Fibroblast of peridontal ligament (primary cell): ENCODE measurements around the gene CWF19L1.

Source experiments
- DNase-seq: peaks from one replicate; pipeline ENCODE4 v3.0.0-alpha.2; 2010; ENCODE audit errors: extremely low read depth

The CWF19L1 gene

DNA sequence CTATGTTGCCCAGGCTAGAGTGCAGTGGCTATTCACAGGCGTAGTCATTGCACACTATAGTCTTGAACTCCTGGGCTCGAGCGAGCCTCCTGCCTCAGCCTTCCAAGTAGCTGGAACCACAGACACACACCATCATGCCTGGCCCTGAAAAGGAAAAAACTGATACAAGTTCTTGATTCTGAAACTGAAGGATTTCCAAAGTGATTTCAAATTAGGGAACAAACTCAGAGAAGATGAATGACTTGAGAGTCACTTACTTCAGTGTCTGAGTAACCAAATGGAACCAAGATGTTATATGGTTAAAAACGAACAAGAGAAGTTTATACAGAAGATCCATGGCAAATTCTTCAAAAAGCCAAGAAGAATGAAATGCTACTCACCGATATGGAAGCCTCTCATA, 14.4 kb downstream of the CWF19L1 start:
- no peak for DNase-seq

DNA sequence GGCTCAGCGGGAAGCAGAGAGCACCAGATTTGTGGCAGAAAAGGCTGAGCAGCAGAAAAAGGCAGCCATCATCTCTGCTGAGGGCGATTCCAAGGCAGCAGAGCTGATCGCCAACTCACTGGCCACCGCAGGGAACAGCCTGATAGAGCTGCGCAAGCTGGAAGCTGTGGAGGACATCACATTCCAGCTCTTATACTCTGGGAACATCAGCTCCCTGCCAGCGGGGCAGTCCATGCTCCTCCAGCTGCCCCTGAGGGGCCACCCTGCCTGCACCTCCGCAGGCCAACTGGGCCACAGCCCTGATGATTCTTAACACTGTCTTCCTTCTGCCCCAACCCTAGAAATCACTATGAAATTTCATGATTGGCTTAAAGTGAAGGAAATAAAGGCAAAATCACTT, 18.6 kb downstream of the CWF19L1 start:
- no peak for DNase-seq

DNA sequence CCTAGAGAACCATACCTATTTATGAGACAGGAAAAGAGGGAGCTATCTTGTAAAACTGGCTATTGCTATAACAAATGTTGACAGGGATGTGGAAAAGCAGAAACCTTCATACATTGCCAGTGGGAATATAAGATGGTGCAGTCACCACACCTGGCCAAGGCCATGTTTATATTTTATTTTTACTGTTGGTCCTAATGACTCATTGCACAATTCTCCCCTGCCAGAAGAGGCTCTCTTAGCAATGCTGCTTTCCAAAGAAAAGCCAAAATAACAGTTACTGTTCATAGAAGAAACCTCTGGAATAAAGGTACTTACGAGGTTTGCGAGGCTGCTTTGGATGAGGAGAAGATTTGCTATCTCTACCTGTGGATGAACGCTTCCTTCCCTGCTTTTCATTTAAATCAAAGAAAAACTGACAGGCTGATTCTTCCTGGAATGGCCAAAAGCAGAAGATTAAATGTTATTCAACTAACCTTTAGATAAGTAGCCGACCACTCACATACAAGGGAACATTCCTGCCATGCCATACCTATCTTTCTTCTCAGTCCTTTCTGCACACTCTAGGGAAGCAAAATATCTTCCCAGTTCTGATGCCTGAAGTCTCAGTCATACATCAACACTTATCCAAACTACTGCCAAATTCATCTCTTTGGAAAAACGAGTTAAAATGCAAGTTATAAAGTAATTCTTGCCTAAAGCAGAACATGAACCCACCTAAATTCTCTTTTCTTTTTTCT, 21.8 kb downstream of the CWF19L1 start:
- no peak for DNase-seq

DNA sequence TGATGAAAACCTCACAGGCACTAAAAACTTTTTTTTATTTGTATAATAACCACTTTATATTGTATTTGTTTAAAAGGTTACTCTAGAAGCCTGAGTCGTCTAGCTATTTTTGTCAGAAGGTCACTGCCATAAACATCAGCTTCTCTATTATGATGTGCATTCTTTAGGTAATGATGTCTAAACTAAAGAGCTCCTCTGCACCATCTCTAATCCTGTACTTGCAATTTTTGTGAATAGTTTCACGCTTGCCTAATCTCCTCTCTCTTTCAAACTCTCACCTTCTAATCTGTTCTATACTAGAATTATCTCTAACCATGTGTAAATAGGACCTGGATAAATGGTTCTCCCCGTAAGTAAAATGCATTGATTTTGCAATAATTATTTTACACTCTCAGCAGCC, 27.6 kb downstream of the CWF19L1 start:
- DNase-seq, result no peak

DNA sequence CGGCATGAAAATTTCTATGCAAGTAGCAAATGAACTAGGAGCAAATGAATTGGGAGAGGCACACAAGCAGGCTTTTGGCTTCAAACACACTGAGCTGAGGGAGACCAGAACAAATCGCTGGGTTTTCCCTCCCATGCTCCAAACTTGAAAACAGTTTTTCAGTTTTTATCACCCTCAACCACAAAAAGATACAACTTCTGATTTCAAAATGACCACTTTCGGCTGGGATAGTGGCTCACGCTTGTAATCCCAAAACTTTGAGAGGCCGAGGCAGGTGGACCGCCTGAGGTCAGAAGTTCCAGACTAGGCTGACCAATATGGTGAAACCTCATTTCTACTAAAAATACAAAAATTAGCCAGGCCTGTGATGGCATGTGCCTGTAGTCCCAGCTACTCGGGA, 29.0 kb downstream of the CWF19L1 start:
- no peak for DNase-seq

DNA sequence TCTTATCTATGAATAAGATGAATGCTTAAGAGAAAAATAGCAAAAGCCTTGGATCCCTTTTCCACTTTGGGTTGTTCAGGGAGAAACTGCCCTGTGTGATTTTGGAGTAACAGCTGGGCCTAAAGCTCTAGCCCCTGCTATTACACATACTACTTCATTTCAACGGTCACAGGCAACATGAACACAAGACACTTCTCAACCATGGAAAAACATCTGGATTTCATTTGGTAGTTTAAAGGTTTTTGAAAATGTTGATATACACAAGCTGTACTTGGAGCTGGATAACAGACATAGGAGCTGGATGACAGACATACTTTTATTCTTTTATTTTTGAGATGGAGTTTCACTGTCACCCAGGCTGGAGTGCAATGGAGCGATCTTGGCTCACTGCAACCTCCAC, 35.3 kb downstream of the CWF19L1 start:
- DNase-seq, result peak; percentile 86

DNA sequence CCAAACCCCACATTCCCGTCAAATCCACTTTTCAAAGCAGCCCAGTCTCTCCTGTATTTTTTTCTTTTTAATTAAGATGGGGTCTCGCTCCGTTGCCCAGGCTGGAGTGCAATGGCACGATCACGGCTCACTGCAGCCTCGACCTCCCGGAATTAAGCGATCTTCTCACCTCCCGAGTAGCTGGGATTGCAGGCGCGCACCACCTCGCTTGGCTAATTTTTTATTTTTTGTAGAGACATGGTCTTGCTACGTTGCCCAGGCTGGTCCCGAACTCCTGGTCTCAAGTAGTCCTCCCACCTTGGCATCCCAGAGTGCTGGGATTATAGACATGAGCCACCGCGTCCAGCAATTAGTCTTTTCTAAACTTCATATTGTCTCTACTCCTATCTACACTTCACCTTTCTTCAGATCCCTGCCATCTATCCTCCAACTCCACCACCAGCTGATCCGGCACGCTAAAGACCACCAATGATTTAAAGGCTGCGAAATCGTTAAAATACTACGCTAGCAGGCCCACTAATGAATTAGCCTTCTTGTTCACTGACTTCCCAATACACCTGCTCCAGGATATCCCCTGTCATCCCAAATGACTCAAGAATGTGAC, 37.5 kb downstream of the CWF19L1 start:
- DNase-seq, result no peak

DNA sequence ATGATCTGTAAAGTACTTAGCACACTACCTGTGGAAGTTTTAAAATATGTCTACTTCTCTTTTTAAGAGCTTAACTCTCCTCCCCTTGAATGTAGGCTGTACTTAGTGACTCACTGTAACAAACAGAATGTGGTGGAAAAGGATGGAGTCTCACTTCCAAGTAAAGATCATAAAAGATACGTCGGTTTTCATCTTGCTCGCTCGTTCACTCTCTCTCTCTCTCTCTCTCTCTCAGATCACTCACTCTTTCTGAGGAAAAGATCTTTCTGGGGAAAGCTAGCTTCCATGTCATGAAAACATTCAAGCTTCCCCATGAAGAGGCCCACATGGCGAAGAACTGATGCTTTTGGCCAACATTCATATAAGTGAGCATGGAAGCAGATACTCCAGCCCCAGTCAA, 43.6 kb downstream of the CWF19L1 start:
- no peak for DNase-seq

DNA sequence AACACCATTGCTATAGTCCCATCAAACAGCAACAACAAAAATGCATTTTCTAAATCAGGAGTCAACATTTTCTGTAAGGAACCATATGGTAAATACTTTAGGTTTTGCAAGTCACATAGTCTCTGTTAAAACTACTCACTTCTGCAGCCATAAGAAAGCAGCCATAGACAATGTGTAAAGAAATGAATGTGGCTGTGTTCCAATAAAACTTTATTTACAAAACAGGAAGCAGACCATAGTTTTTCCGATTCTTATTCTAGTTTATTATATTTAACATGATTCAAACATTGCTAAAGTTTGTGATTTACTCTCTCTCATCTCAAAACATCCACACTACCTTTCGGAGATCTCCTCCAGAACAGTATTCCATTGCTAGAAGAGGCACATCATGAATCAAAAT, 44.9 kb downstream of the CWF19L1 start:
- no peak for DNase-seq

DNA sequence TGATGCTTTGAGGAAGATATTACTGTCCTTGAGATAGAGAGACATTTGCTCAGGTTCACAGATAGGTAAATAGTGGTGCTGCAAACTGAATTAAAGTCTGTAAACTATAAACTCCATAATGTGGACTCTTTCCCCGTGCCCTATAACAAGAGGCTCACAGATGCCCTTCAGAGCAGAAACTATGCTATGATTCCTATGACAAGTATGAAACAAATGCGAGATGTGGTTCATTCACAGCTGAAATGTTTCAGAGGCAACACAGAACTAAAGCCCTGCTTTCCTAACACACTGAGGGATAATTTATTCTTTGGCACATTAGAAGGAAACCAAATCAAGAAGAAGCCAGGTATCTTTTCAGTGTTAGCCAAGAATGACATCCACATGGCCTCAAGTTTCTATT, 51.4 kb downstream of the CWF19L1 start:
- no peak for DNase-seq

DNA sequence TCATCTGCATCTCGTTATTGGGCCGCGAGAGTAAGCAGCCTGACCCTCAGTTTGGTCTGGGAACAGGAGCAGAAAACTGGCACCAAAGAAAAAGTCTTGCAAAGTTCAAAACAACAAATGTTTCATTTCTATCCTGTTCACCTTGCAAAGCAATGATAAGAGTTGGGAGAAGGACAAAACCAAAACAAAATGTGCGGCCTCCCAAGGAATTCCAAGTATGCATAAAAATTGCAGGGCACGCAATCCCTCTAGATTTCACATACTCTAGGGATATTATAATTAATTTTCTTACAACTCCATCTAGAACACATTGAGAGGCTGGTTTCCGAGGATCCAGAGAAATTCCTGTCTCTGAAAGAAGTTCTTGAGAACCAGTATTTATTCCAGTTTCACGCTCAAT, 58.1 kb downstream of the CWF19L1 start:
- peak; percentile 38 for DNase-seq

DNA sequence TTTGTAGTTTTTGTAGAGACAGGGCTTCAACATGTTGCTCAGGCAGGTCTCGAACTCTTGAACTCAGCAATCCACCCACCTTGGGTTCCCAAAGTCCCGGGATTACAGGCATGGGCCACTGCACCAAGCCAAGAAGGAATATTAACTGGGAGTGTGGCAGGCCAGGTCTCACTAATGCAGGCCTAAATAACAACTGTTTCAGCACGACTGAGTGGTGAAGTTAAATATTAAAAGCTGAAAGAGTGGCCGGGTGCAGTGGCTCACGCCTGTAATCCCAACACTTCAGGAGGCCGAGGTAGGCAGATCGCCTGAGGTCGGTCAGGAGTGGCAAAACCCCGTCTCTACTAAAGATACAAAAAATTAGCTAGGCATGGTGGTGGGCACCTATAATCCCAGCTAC, 59.2 kb downstream of the CWF19L1 start:
- DNase-seq, result no peak

DNA sequence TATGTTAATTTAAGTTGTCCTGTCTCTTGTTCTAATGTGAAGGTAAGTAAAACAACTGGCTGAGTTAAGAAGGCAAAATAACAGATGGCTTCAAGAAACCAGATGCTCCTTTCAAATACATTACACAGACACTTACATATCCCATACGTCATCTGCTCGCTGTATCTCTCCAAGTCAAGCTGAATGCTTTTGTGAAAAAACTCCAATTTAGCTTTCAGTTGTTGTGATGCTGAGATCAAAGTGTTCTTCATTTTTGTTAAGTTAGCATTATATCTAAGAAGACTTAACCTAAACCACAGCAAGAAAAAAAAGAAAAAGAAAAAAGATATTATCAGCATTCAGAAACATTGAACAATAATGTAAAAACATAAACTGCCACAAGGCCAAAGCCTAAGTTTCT, 63.1 kb downstream of the CWF19L1 start:
- DNase-seq, result no peak

DNA sequence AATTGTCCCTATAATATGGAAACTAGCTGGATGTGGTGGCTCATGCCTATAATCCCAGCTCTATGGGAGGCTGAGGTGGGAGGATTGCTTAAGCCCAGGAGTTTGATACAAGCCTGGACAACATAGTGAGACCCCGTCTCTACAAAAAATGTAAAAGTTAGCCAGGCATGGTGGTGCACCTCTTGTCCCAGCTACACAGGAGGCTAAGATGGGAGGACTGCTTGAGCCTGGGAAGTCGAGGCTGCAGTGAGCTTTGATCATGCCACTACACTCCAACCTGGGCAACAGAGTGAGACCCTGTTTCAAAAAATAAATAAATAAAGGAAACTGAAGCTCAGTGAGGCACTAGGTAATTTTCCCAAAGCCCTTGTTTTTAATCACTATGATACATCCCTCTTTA, 65.9 kb downstream of the CWF19L1 start:
- DNase-seq, result no peak

DNA sequence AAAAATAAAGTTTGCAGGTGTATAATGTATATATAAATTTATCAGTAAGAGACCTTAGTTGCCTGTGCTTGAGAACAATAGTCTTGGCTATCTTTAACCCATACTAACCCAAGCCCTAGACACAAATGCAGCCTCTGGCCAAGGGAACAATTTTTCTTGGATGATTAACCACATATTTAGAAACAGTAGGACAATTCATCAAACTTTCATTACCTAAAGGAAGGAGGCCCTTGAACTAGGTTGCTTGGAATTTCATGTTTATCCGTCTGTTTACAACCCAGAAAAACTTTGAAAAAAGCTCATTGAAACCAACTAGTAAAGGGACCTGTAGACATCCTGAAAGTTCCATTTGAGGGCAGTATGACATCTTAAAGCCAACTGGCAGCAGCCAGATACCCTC, 72.7 kb downstream of the CWF19L1 start:
- no peak for DNase-seq

DNA sequence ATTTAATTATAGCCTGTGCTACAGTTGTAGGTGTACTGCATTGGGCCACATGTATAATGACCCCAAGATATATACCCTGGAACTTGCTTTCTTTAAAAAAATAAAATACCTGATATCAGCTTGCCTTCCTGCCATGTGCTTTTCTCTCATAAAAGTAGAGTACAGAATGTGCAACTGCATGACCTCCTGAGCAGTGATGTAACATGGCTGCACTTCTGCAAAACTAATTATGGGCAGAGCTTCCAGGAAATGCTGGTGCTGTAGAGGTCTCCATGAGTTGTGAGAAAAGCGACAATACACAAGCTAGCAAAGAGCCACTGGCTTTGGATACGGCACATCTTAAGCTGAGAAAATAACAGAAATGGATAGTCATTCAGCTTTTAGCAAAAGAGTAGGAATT, 75.1 kb downstream of the CWF19L1 start:
- no peak for DNase-seq

DNA sequence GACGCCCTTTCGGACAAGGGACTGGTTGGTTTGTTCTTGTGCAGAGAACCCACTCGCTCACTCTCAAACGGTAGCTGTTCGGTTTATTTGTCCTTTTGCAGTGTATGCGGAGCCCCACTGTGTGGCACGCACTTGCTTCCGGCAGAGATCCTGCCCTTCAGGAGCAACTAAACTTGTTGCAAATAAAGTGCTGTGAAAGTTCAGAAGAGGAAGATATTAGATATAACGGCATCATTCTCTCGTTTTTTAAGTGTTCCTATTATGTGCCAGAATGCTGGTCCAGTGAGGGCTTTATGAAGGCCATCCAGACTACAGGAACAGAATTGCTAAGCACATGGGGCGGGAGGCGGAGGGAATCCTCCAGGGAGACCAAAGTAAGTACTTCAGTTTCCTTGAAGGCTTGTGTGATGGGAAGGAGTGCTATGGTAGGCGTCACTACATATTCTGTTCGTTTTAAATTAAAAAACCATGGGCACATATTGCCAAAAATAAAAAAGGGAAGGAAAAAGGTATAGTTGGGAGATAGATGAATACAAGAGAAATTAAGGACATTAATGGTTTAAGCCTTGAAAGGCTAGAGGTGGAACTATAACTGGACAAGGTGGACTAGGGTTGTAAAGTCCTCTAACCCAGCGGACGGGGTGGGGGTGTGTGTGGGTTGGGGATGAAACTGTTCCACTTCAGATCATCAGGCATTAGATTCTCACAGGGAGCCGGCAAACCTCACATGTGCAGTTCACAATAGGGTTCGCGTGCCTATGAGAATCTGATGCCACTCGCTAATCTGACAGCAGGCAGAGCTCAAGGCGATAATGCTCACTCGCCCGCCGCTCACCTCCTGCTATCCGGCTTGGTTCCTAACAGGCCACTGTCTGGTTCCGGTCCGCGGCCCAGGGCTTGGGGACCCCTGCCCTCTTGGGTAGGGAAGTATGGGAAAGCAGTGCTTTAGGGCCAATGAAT, 80.9 kb downstream of the CWF19L1 start:
- DNase-seq, result peak; percentile 66

DNA sequence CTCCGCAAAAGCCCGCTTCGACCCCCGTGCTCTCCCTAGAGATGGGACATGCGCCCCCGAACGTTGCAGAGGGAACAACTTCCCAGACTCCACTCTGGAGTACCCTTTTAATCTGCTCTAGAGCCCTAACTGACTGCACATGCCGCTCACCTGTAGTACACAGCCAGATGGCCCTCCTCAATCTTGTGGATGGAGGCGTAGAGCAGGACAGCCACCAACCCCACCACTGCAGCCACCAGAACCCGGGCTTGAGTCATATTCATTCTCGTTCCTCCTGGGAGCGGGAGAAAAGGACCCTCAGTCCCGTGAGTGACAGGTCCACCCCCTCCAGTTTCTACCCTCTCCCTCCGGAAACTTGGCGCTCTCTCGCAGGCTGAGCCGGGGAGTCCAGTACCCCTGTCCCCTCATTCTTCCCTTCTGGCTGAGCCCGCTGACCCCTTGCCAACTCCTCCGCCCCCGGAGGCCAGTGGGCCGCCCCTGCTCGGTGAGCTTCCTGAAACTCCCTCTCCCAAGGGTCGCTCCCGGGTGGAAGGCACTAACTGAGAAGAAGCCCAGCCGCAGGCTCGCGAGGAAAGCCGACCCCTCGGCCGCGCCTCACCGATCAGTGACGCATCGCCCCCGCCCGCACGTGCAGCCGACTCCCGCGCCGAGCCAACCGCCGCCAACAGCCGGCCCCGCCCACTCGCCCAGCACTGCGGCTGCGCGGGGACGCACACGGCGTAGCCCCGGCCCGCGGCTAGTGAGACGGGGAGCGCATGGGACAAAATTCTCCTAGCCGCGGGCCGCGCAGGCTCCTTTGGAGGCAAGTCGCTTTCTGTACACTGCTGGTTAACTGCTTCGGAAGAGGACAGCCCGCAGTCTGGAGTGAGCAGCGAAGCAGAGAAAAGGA, 81.8 kb downstream of the CWF19L1 start, which contains the start of gene ERLIN1:
Gene ERLIN1 (minus strand): TSS at position 666 of the 889 bp plus-strand sequence. CDS start 403 bp downstream, at position 263.
- DNase-seq, result peak; percentile 85

DNA sequence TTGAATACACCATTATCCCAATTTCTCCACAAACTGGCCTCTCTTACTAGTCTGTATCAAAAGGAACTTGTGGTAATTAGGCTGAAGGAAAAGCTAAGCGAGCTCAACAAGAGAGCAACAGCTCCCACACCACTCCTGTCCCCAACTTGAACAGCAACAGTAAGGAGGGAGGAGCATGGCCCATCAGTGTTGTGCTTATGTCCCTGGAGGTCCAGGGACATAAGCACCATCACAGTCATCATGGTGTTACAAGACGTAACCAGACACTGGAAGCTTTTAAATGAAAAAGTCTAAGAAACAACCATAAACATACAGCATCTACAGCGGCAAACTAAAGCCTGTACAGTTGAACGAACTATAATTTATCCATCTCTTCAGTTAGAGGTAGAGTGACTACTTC, 82.6 kb downstream of the CWF19L1 start:
- peak; percentile 33 for DNase-seq

DNA sequence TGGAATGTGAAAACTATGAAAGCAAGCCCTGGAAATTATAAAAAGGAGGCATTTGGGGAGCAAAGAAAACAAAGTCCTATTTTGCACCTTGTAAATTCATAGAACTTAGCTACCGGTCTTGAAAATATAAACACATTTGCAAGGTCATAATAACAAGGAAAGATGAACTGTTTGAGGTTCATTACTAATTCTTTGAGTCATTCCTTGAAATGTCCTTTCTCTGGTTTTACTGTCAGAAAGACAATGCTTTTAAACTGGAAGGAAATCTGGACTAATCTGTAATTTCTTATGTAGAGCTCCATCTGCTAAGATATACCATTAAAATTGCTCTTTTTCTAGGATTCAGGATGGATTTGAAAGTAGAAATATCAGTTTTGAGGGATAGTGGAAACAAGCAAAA, 83.0 kb downstream of the CWF19L1 start:
- no peak for DNase-seq

DNA sequence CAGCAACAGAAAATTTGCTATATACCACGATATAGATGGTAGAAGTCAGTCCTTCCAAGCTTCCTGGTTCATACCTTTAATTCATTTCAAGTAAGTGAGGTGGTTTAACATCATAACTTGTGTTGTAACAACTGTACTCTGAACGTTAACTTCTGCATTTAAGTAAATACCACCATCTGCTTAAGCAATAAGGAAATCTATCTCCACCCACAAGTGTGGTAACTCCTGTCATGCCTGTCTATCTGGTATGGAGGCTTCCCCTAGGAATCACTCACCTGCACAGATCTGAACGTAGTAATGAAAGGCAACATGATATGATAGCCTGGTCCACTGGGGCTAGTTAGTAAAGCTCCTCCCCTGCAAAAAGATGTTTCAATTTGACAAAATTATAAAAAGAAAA, 84.0 kb downstream of the CWF19L1 start:
- DNase-seq, result no peak

DNA sequence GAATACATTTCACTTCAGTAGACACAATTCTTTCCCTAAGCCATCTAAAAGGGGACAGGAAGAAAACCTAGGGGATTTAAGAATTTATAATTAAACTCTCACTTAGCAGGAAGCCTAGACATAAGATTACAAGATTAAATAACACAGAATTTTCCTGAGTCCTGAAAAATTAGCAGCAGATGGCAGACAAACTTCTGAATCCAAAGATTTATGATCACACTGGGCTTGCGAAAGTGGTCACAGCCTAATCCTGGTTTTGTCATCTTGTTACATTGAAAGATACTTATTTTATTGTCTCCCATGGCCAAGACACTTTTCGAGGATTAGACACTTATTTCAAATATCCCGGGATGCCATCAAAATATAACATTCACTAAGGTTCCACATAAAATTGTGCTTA, 84.5 kb downstream of the CWF19L1 start:
- no peak for DNase-seq
